LNCaP clone FGC (cell line): ENCODE measurements around the gene MAP3K3.

Experiments
- DNase-seq: peaks from one replicate; pipeline ENCODE4 v3.0.0-alpha.2; 2011; ENCODE audit warnings: low read depth
- H3K4me3 ChIP-seq: 2 replicates; pipeline ENCODE4 v1.5.1; 2011; ENCODE audit warnings: mild to moderate bottlenecking, low read depth, low read length, control low read depth
- CTCF ChIP-seq: IDR thresholded peaks from 2 replicates; pipeline ENCODE4 v1.5.1; 2012; ENCODE audit warnings: mild to moderate bottlenecking; ENCODE audit not compliant: control insufficient read depth, insufficient read depth; ENCODE audit errors: extremely low read depth

The MAP3K3 gene

GRCh38 chr17:63639125-63639524, 16.9 kb downstream of the MAP3K3 start:
- DNase-seq: no peak
- TF ChIP-seq CTCF: no peak
- no peak overlapping the region for H3K4me3 ChIP-seq

- TF ChIP-seq CTCF: no peak
- H3K4me3 ChIP-seq: no peak overlapping the region
Measured at GRCh38 chr17:63640038-63640437, 17.8 kb downstream of the MAP3K3 start.

GRCh38 chr17:63641692-63642448, 19.7 kb downstream of the MAP3K3 start:
- no peak for DNase-seq
- H3K4me3 ChIP-seq: no peak overlapping the region
- TF ChIP-seq CTCF: no peak

More at GRCh38 chr17:63640038-63640437, 17.8 kb downstream of the MAP3K3 start:
- no peak for DNase-seq

DNA sequence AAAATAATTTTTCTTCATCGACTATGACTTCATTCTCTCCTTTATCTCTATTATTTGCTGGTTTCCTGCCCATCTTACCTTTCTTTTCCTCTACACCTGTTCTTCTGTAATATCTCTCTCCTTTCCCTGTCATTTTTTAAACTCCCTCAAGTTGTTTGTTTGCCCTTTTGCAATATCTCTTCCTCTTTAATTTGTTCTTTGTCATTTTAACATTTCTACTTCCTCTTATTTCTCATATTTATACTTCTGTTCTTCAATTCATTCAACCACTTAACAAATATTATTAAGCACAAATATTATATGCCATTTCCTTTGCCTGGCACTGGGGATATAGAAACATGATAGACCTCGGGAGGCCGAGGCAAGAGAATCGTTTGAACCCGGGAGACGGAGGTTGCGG, 22.6 kb downstream of the MAP3K3 start:
- H3K4me3 ChIP-seq: no peak overlapping the region
- TF ChIP-seq CTCF: no peak
- DNase-seq: no peak

DNA sequence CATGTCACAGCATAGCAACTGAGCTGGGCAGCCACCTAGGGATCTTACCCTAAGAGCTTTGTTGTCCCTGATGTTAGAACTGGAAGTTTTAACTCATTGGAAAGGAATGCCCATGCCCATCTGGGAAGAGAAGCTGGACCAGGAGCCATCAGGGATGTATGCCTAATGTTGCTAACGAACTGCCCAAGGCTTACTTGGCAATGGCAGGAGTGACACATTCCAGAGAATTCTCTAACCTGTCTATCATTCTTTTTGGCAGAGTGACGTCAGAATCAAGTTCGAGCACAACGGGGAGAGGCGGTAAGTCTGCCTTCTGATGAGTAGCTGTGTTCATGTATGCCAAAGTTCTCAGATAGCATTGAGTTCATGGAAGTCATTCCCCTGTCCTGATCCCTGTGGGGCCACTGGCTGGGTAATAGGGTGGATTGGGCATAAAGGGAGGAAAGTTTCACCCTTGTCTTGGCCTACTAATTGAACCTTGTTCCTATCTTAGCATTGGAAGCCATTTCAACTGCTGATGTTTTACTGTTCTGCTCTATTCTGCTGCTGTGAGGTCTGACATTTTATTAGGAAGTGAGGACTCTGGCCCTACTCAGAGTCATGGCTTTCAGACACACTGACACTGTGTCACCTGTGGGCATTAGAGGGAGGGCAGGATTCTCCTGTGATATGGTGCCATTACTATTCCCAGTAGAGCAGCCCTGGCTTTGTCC, 23.7 kb downstream of the MAP3K3 start:
- no peak for DNase-seq
- no peak for TF ChIP-seq CTCF
- H3K4me3 ChIP-seq: no peak overlapping the region

DNA sequence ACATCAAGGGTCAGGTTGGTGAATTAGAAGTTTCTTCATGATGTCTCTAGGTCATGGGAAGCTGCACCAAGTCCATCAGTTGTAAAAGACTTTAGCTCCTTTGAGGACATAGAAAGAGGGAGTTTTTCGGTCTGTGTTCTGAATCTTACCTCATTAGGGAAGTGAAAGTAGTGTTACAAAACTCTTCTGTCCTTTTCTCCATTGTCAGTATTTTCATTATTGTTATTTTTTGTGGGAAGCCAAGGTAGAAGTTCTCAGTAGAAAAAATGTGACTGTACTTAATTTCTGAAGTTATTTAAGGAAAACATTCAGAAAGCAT, 24.2 kb downstream of the MAP3K3 start:
- TF ChIP-seq CTCF: no peak
- no peak for DNase-seq

More for the DNA sequence above, 24.2 kb downstream of the MAP3K3 start:
- H3K4me3 ChIP-seq: no peak overlapping the region
